K562 (cell line): ENCODE results near the gene COL23A1.

Source experiments
- CHD2 ChIP-seq: IDR thresholded peaks from 2 replicates; pipeline ENCODE4 v1.6.1; 2011; ENCODE audit warnings: low read depth, low read length
- EZH2 ChIP-seq: IDR thresholded peaks from 2 replicates; pipeline ENCODE4 v1.6.1; 2012; ENCODE audit warnings: low read depth, mild to moderate bottlenecking, inconsistent platforms, low read length, borderline replicate concordance
- MEF2A ChIP-seq: IDR thresholded peaks from 2 replicates; pipeline ENCODE4 v1.6.1; 2011; ENCODE audit warnings: low read depth, mild to moderate bottlenecking, low read length, moderate library complexity; ENCODE audit not compliant: control insufficient read depth
- STAT5B ChIP-seq: fragments of 250-450 bp; sonication (Bioruptor Pico); IDR thresholded peaks from 2 replicates; pipeline ENCODE4 v1.8.0; 2021; ENCODE audit warnings: mild to moderate bottlenecking, inconsistent platforms
- STAT6 ChIP-seq: sonication (generic); formaldehyde crosslinking; IDR thresholded peaks from 2 replicates; pipeline ENCODE4 v1.8.1; 2023; ENCODE audit warnings: mild to moderate bottlenecking, missing genetic modification reagents
- ZBTB33 ChIP-seq: sonication (generic); formaldehyde crosslinking; IDR thresholded peaks from 2 replicates; pipeline ENCODE4 v1.8.1; 2023; ENCODE audit warnings: mild to moderate bottlenecking, missing genetic modification reagents
- ZNF263 ChIP-seq: sonication (generic); formaldehyde crosslinking; IDR thresholded peaks from 2 replicates; pipeline ENCODE4 v1.8.0; 2022; ENCODE audit warnings: mild to moderate bottlenecking, missing genetic modification reagents, borderline replicate concordance

- no peak for TF ChIP-seq MEF2A
- TF ChIP-seq ZNF263 (CRISPR knock-in tag) = no peak
- TF ChIP-seq ZBTB33 (CRISPR knock-in tag) = no peak
- no peak for TF ChIP-seq EZH2
- no peak for TF ChIP-seq STAT6 (CRISPR knock-in tag)
- no peak for TF ChIP-seq CHD2
- TF ChIP-seq STAT5B (CRISPR knock-in tag) = no peak
Measured at GRCh38 chr5:178194026-178194425, 396.2 kb downstream of the COL23A1 start.
